ENCODE results near the gene DGAT2. TPM values are rescaled to one million over a fixed set of nuclear protein-coding genes. Genes with fewer than 3 reads are reported as not detected.

Gene DGAT2
- total and polyA plus RNA-seq, 2 donors from 2014 or later: 1.4 to 7.0 TPM

- no peaks in the 10 kb centered on the region for H3K4me1 ChIP-seq (ENCODE audit: control insufficient read depth in 2 of 3, insufficient read depth in 2 of 3, low read depth in 1 of 3, low read length in 3 of 3)
- TF ChIP-seq, protein P1, sequence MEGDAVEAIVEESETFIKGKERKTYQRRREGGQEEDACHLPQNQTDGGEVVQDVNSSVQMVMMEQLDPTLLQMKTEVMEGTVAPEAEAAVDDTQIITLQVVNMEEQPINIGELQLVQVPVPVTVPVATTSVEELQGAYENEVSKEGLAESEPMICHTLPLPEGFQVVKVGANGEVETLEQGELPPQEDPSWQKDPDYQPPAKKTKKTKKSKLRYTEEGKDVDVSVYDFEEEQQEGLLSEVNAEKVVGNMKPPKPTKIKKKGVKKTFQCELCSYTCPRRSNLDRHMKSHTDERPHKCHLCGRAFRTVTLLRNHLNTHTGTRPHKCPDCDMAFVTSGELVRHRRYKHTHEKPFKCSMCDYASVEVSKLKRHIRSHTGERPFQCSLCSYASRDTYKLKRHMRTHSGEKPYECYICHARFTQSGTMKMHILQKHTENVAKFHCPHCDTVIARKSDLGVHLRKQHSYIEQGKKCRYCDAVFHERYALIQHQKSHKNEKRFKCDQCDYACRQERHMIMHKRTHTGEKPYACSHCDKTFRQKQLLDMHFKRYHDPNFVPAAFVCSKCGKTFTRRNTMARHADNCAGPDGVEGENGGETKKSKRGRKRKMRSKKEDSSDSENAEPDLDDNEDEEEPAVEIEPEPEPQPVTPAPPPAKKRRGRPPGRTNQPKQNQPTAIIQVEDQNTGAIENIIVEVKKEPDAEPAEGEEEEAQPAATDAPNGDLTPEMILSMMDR (IDR thresholded peaks at IDR 0.05; ENCODE audit: borderline replicate concordance, extremely low read depth, insufficient read depth): no peak
- intact Hi-C loops (cut with DNase I): no loop called here
- FAIRE-seq: no peak
- no peaks in the 10 kb centered on the region for H3K36me3 ChIP-seq (ENCODE audit: control insufficient read depth in 2 of 3, insufficient read depth in 3 of 3, low read length in 3 of 3)
- H3K9me3 ChIP-seq (ENCODE audit: control insufficient read depth in 2 of 3, insufficient read depth in 1 of 3, low read length in 3 of 3): no peaks in the 10 kb centered on the region
- DNase-seq: no peak
- H3K4me3 ChIP-seq (ENCODE audit: low read length in 3 of 3): no peak overlapping the region
- no peak overlapping the region for H3K27ac ChIP-seq (ENCODE audit: low read depth in 2 of 2, low read length in 2 of 2)
- H3K27me3 ChIP-seq (ENCODE audit: control insufficient read depth, insufficient read depth, low read length): no peaks in the 10 kb centered on the region
- H3K9ac ChIP-seq (ENCODE audit: low read length in 3 of 3): no peak overlapping the region
These were observed 39.6 kb upstream of the DGAT2 start for GRCh38 chr11:75728992-75729391.

- intact Hi-C loops (cut with DNase I): no loop called here
- H3K9me3 ChIP-seq (ENCODE audit: control insufficient read depth in 2 of 3, insufficient read depth in 1 of 3, low read length in 3 of 3): no peaks in the 10 kb centered on the region
These were observed 37.5 kb upstream of the DGAT2 start for GRCh38 chr11:75731095-75731494.

DNA sequence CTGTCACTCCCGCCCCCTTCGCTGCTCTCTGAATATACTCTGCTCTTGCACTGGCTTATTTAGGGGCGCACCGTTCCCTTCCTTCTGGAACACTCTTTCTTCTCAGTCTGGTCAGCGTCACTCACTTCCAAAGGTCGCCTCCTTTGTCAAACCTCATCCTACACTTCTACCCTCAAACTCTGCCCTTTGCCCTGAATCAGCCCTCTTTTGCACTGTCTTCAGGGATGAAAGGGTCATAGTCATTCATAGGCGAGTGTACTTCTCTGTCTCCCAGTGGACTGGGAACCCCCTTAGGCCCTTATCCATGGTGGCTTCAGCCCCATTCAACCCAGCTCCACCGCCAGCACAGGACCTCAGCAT is 35.5 kb upstream of the DGAT2 start:
- Histone ChIP-seq H3K27ac (ENCODE audit: low read depth in 2 of 2, low read length in 2 of 2) (no peak overlapping the region), H3K9ac (ENCODE audit: low read length in 3 of 3) (no peak overlapping the region), H3K27me3 (ENCODE audit: control insufficient read depth, insufficient read depth, low read length) (no peaks in the 10 kb centered on the region), H3K9me3 (ENCODE audit: control insufficient read depth in 2 of 3, insufficient read depth in 1 of 3, low read length in 3 of 3) (no peaks in the 10 kb centered on the region), H3K4me1 (ENCODE audit: control insufficient read depth in 2 of 3, insufficient read depth in 2 of 3, low read depth in 1 of 3, low read length in 3 of 3) (peaks cover 0 to 3% (median 0%) of the 10 kb centered on the region in 3 donors), H3K36me3 (ENCODE audit: control insufficient read depth in 2 of 3, insufficient read depth in 3 of 3, low read length in 3 of 3) (no peaks in the 10 kb centered on the region), H3K4me3 (ENCODE audit: low read length in 3 of 3) (no peak overlapping the region)
- intact Hi-C loops (cut with DNase I): no loop called here
- FAIRE-seq: no peak
- TF ChIP-seq, protein P1 (IDR thresholded peaks at IDR 0.05; ENCODE audit: borderline replicate concordance, extremely low read depth, insufficient read depth): no peak
- DNase-seq: no peak

More at GRCh38 chr11:75731095-75731494, 37.5 kb upstream of the DGAT2 start:
- Histone ChIP-seq H3K4me1 (ENCODE audit: control insufficient read depth in 2 of 3, insufficient read depth in 2 of 3, low read depth in 1 of 3, low read length in 3 of 3) (peaks cover 0 to 3% (median 0%) of the 10 kb centered on the region in 3 donors), H3K36me3 (ENCODE audit: control insufficient read depth in 2 of 3, insufficient read depth in 3 of 3, low read length in 3 of 3) (no peaks in the 10 kb centered on the region), H3K4me3 (ENCODE audit: low read length in 3 of 3) (no peak overlapping the region), H3K9ac (ENCODE audit: low read length in 3 of 3) (no peak overlapping the region), H3K27ac (ENCODE audit: low read depth in 2 of 2, low read length in 2 of 2) (no peak overlapping the region), H3K27me3 (ENCODE audit: control insufficient read depth, insufficient read depth, low read length) (no peaks in the 10 kb centered on the region)
- TF ChIP-seq, protein P1 (IDR thresholded peaks at IDR 0.05; ENCODE audit: borderline replicate concordance, extremely low read depth, insufficient read depth): no peak
- no peak for FAIRE-seq
- DNase-seq: no peak

Measured in kidney (tissue), 14 donors.